HepG2 (cell line): ENCODE data around the gene LRRC15. TPM values are rescaled to one million over a fixed set of nuclear protein-coding genes. Genes with fewer than 3 reads are reported as not detected.

Experiments used
- ATAC-seq: fragments of 200-7000 bp; cut with Tn5 transposase; 3 replicates; pipeline ENCODE4 v1.9.1; 2020; ENCODE audit warnings: mild to moderate bottlenecking, moderate library complexity
- BruUV-seq: library from RNA; stranded (reverse); fragments of 400-500 nt; replicated peaks from 2 replicates; lab custom pipeline; 2021; lab: Mats Ljungman, UMichigan
- CTCF ChIA-PET: fragments of 300-600 bp; formaldehyde crosslinking; extraction: SDS; loops from one replicate; lab custom pipeline; 2021; ENCODE audit warnings: low total read pairs, inconsistent platforms, low intra/inter-chr PET ratio; lab: Yijun Ruan, JAX
- POLR2A ChIA-PET: fragments of 350-600 bp; sonication (Branson Sonifier 250); formaldehyde crosslinking; loops from one replicate; lab custom pipeline; 2020; ENCODE audit warnings: antibody characterized with exemption, inconsistent platforms; lab: Yijun Ruan, JAX
- DNase-seq: peaks from one replicate; pipeline ENCODE4 v3.0.0-alpha.2; 2015; ENCODE audit warnings: low spot score
- FAIRE-seq: peaks from 3 replicates; lab custom pipeline; 2011; peaks lifted over from hg19 to GRCh38; lab: Jason Lieb, UNC
- H2AFZ ChIP-seq: one replicate; pipeline ENCODE4 v1.6.1; 2011; ENCODE audit warnings: low read length, inconsistent platforms
- H3K27ac ChIP-seq: fragments of 300-600 bp; 3 replicates; pipeline ENCODE4 v1.8.0; 2011; ENCODE audit warnings: mixed run types, mild to moderate bottlenecking, mixed read lengths, low read length, inconsistent platforms; ENCODE audit not compliant: insufficient read depth; ENCODE audit errors: extremely low read length
- H3K27me3 ChIP-seq, 2 experiments: fragments of 200-600 bp in 1 of 2; 2 replicates in 1 of 2; 3 replicates in 1 of 2; pipeline versions ENCODE4 v1.6.0 to v1.8.0; 2011; ENCODE audit warnings: low read length in 2 of 2, mild to moderate bottlenecking in 2 of 2, moderate library complexity in 2 of 2, inconsistent platforms in 1 of 2; ENCODE audit not compliant: insufficient read depth in 2 of 2, control insufficient read depth in 1 of 2
- H3K36me3 ChIP-seq, 2 experiments: fragments of 200-600 bp in 1 of 2; replicated peaks in 1 of 2; 2 replicates in 1 of 2; 3 replicates in 1 of 2; pipeline versions ENCODE4 v1.5.1 to v1.8.0; 2011; ENCODE audit warnings: low read length in 2 of 2, inconsistent platforms in 1 of 2; ENCODE audit not compliant: insufficient read depth in 2 of 2, control insufficient read depth in 1 of 2
- H3K4me1 ChIP-seq: 2 replicates; pipeline ENCODE4 v1.5.1; 2012; ENCODE audit warnings: low read length, inconsistent platforms; ENCODE audit not compliant: insufficient read depth
- H3K4me2 ChIP-seq: 2 replicates; pipeline ENCODE4 v1.6.0; 2011; ENCODE audit warnings: low read depth, low read length, inconsistent platforms
- H3K4me3 ChIP-seq, 3 experiments: fragments of 200-600 bp in 1 of 3; sonication (generic), shearing (Covaris generic) in 1 of 3; replicated peaks in 1 of 3; 2 replicates each; pipeline ENCODE4 v1.5.1; 2011 to 2016; ENCODE audit warnings: low read length in 3 of 3, inconsistent platforms in 2 of 3, low read depth in 2 of 3, mild to moderate bottlenecking in 2 of 3, control low read depth in 1 of 3, mixed read lengths in 1 of 3; ENCODE audit not compliant: insufficient read depth in 1 of 3
- H3K79me2 ChIP-seq: one replicate; pipeline ENCODE4 v1.6.1; 2011; ENCODE audit warnings: low read length, inconsistent platforms; ENCODE audit not compliant: insufficient read depth
- H3K9ac ChIP-seq: 2 replicates; pipeline ENCODE4 v1.6.0; 2011; ENCODE audit warnings: mild to moderate bottlenecking, low read depth, low read length, inconsistent platforms; ENCODE audit not compliant: insufficient read depth
- H3K9me3 ChIP-seq: 2 replicates; pipeline ENCODE4 v1.5.1; 2012; ENCODE audit warnings: mild to moderate bottlenecking, low read length
- H4K20me1 ChIP-seq: 2 replicates; pipeline ENCODE4 v1.6.0; 2011; ENCODE audit warnings: inconsistent platforms, mild to moderate bottlenecking, low read length, moderate library complexity; ENCODE audit not compliant: insufficient read depth
- DNMT1 ChIP-seq: sonication (generic); formaldehyde crosslinking; IDR thresholded peaks from 2 replicates; pipeline ENCODE4 v1.5.1; 2020; ENCODE audit warnings: mild to moderate bottlenecking, missing genetic modification reagents
- GTF3A ChIP-seq: sonication (generic); formaldehyde crosslinking; conservative IDR thresholded peaks from 2 replicates; pipeline ENCODE4 v1.4.0; 2020; ENCODE audit warnings: mild to moderate bottlenecking, missing genetic modification reagents
- HNRNPUL1 ChIP-seq: fragments of 200-400 bp; formaldehyde crosslinking; IDR thresholded peaks from 2 replicates; pipeline ENCODE4 v1.6.1; 2017; ENCODE audit warnings: low read depth, mild to moderate bottlenecking, low read length, moderate library complexity
- NCOA2 ChIP-seq: sonication (generic); formaldehyde crosslinking; IDR thresholded peaks from 2 replicates; pipeline ENCODE4 v1.8.0; 2022; ENCODE audit warnings: inconsistent platforms
- POGZ ChIP-seq: sonication (generic); formaldehyde crosslinking; IDR thresholded peaks from 2 replicates; pipeline ENCODE4 v1.4.0; 2020; ENCODE audit warnings: mild to moderate bottlenecking, missing genetic modification reagents
- RBM22 ChIP-seq: fragments of 200-400 bp; formaldehyde crosslinking; optimal IDR thresholded peaks from 2 replicates; pipeline ENCODE3; 2017; ENCODE audit warnings: mild to moderate bottlenecking, low read length, moderate library complexity
- RFX5 ChIP-seq: IDR thresholded peaks from 2 replicates; pipeline ENCODE4 v1.6.1; 2011; ENCODE audit warnings: low read depth, low read length, improper control_type of control experiment
- RXRB ChIP-seq: IDR thresholded peaks from 2 replicates; pipeline ENCODE4 v1.6.1; 2016; ENCODE audit warnings: borderline replicate concordance, missing genetic modification reagents, missing compliant biosample characterization
- TARDBP ChIP-seq: sonication (generic); formaldehyde crosslinking; IDR thresholded peaks from 2 replicates; pipeline ENCODE4 v1.8.0; 2022; ENCODE audit warnings: mild to moderate bottlenecking, missing genetic modification reagents
- ZBED4 ChIP-seq: sonication (generic); formaldehyde crosslinking; IDR thresholded peaks from 2 replicates; pipeline ENCODE4 v1.4.0; 2020; ENCODE audit warnings: missing genetic modification reagents, borderline replicate concordance
- ZC3H13 ChIP-seq: sonication (generic); formaldehyde crosslinking; IDR thresholded peaks from 2 replicates; pipeline ENCODE4 v1.8.1; 2023; ENCODE audit warnings: mild to moderate bottlenecking, missing genetic modification reagents, moderate library complexity
- ZNF335 ChIP-seq: sonication (generic); formaldehyde crosslinking; IDR thresholded peaks from 2 replicates; pipeline ENCODE4 v1.4.0; 2020; ENCODE audit warnings: missing genetic modification reagents
- ZNF451 ChIP-seq: sonication (generic); formaldehyde crosslinking; IDR thresholded peaks from 2 replicates; pipeline ENCODE4 v1.5.0; 2020; ENCODE audit warnings: mild to moderate bottlenecking, missing genetic modification reagents
- ZNF614 ChIP-seq: IDR thresholded peaks from 2 replicates; pipeline ENCODE4 v1.6.1; 2018; ENCODE audit warnings: missing biosample characterization, missing genetic modification reagents, inconsistent platforms, borderline replicate concordance
- ZNF775 ChIP-seq: sonication (generic); formaldehyde crosslinking; IDR thresholded peaks from 2 replicates; pipeline ENCODE4 v1.4.0; 2020; ENCODE audit warnings: missing genetic modification reagents, mild to moderate bottlenecking, moderate library complexity, borderline replicate concordance
- ZNF781 ChIP-seq: sonication (generic); formaldehyde crosslinking; IDR thresholded peaks from 2 replicates; pipeline ENCODE4 v1.5.1; 2020; ENCODE audit warnings: borderline replicate concordance, mild to moderate bottlenecking, missing genetic modification reagents; ENCODE audit errors: not compliant biosample characterization
- ZSCAN22 ChIP-seq: sonication (generic); formaldehyde crosslinking; IDR thresholded peaks from 2 replicates; pipeline ENCODE4 v1.4.0; 2020; ENCODE audit warnings: mild to moderate bottlenecking, missing genetic modification reagents
- WGBS: methylation state at CpG from one replicate; pipeline ENCODE4 v1.1.6; 2017; ENCODE audit warnings: low lambda C conversion rate; 5-methylcytosine and 5-hydroxymethylcytosine counted together
- in situ Hi-C: cut with HindIII; loops from 2 replicates; pipeline ENCODE4 v1.10.0; 2017; ENCODE audit warnings: low pct_unique_long_range_greater_than_20kb; ENCODE audit not compliant: extremely low pct_ligation_motif_present
- intact Hi-C: fragments of 100-400 bp; cut with micrococcal nuclease; formaldehyde crosslinking; loops from one replicate; pipeline ENCODE4 v1.10.0; 2022; ENCODE audit not compliant: unreplicated experiment
- polyA plus RNA-seq, 8 experiments: library from polyadenylated mRNA; depleted of rRNA in 3 of 8; stranded (reverse) in 7 of 8; unstranded in 1 of 8; fragments of >200 nt; fragmentation: Illumina TruSeq in 4 of 8; extraction: Trizol in 4 of 8; gene quantifications; 2 replicates each; pipeline versions ENCODE4 v1.2.1 to v1.2.3, GENCODE V29; 2011 to 2016; ENCODE audit warnings: low read depth in 4 of 8, missing spikeins in 1 of 8, mixed read lengths in 1 of 8; ENCODE audit not compliant: insufficient read depth in 1 of 8
- total RNA-seq, 5 experiments: library from RNA; depleted of rRNA; stranded (reverse); fragments of >200 nt; fragmentation: Illumina TruSeq; extraction: Trizol; gene quantifications; 2 replicates each; pipeline ENCODE4 v1.2.3, GENCODE V29; 2016; ENCODE audit warnings: low read depth in 1 of 5

The LRRC15 gene
- total and polyA plus RNA-seq, 2 of the 13 experiments (the other 11 are each of a cell fraction or from before 2014, with no cell fraction given): not detected

GRCh38 chr3:194370753-194371152 lies 1.2 kb upstream of the LRRC15 start:
- POLR2A ChIA-PET: no interaction called here
- intact Hi-C loops (no loop called here), in situ Hi-C loops (no loop called here)
- WGBS: 41% methylated on average over 10 of the region's 10 CpGs
- Histone ChIP-seq H3K36me3 (no peaks in the 10 kb centered on the region), H3K4me2 (no peak overlapping the region), H3K4me1 (peaks cover 14% of the 10 kb centered on the region), H3K4me3 (no peak overlapping the region), H3K9me3 (no peaks in the 10 kb centered on the region), H3K79me2 (no peaks in the 10 kb centered on the region), H3K27me3 (peaks cover 12 to 73% of the 10 kb centered on the region in 2 experiments; a peak in 4 of 5 replicates), H3K9ac (no peak overlapping the region), H2AFZ (no peak overlapping the region), H3K27ac (no peak overlapping the region), H4K20me1 (no peaks in the 10 kb centered on the region)
- ATAC-seq: no peak
- BruUV-seq: no TSS peak
- FAIRE-seq: no peak
- CTCF ChIA-PET: no interaction called here
- no peak for DNase-seq
- TF ChIP-seq RFX5 (no peak), ZSCAN22 (no peak), RBM22 (no peak), ZC3H13 (CRISPR knock-in tag) (no peak), RXRB (CRISPR knock-in tag) (no peak), POGZ (CRISPR knock-in tag) (no peak), ZNF781 (CRISPR knock-in tag) (no peak), ZNF775 (CRISPR knock-in tag) (no peak), GTF3A (CRISPR knock-in tag) (no peak), ZBED4 (CRISPR knock-in tag) (no peak), TARDBP (CRISPR knock-in tag) (no peak), ZNF451 (no peak), NCOA2 (CRISPR knock-in tag) (no peak), ZNF614 (no peak), HNRNPUL1 (no peak), ZNF335 (no peak), DNMT1 (no peak)
